ENCODE data around the gene GUK1. TPM values are rescaled to one million over a fixed set of nuclear protein-coding genes. Genes with fewer than 3 reads are reported as not detected.

Gene GUK1
- total RNA-seq, 2 donors from 2014 or later: 110 to 112 TPM

GRCh38 chr1:228105270-228105995, 34.6 kb upstream of the GUK1 start:
- DNase-seq: peak; percentile 30
- Mint-ChIP-seq H3K4me1 (peaks cover 8% of the 10 kb centered on the region), H3K36me3 (ENCODE audit: low read depth) (peaks cover 18% of the 10 kb centered on the region), H3K27ac (no peak overlapping the region), H3K9me3 (no peaks in the 10 kb centered on the region), H3K27me3 (ENCODE audit: insufficient read depth) (peaks cover 2% of the 10 kb centered on the region), H3K4me3 (no peak overlapping the region)
- no peak overlapping the region for H3K4me3 ChIP-seq (ENCODE audit: low read length)
- H3K9me3 ChIP-seq (ENCODE audit: control insufficient read depth, low read length): no peaks in the 10 kb centered on the region
- H3K36me3 ChIP-seq (ENCODE audit: control insufficient read depth, insufficient read depth, low read length): peaks cover 23% of the 10 kb centered on the region
- peaks cover 10% of the 10 kb centered on the region for H3K4me1 ChIP-seq (ENCODE audit: control insufficient read depth, insufficient read depth, low read length)
- 90 to 94% methylated on average over 9 of the region's 9 CpGs for WGBS, 2 experiments (ENCODE audit: insufficient coverage in 1 of 2, insufficient read length in 1 of 2)
- H3K9ac ChIP-seq (ENCODE audit: extremely low read depth, low read length, poor library complexity, severe bottlenecking): no peak overlapping the region
- no peak for TF ChIP-seq CTCF (conservative IDR thresholded peaks at IDR 0.05)
- H3K27me3 ChIP-seq (ENCODE audit: control insufficient read depth, insufficient read depth, low read length, poor library complexity, severe bottlenecking): no peaks in the 10 kb centered on the region
- H3K27ac ChIP-seq (ENCODE audit: low read depth, low read length): no peak overlapping the region

DNA sequence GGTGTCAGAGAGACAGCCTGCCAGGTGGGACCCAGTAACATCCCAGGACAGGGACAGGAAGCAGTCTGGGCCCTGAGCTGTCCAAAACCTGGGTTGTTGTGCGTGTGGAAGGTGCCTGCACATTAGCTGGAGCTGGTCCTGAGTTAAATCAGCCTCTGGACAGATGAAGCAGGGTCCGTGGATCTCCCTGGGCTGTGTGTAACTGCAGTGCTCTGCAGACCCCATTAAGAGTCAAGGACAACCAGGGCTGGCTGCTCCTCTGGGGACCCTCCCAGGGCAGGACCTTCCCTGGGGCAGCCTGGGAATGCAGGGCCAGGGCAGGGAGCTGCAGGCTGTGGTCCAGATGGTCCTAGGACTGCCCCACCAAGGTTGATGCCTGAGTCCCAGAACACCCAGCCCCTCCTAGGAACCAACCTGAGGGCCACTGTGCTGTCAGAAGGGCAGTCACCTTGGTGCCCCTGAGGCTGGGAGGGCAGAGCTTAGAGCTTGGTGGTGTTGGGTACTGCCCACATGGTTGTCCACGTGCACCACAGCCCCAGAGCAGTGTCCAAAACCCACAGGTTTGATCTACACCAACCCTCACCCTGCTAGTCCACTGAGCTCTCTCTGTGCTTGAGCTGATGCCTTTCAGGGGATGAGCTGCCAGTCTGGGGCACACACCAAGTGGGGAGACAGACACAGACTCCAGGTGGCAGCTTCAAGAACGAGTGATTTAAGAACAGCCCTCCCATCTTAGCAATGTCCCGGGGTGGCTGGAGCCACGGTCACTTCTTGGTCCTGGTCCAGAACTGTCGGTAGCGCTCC, 33.9 kb upstream of the GUK1 start:
- DNase-seq: peak; percentile 36
- Histone ChIP-seq H3K4me1 (ENCODE audit: control insufficient read depth, insufficient read depth, low read length) (peaks cover 10% of the 10 kb centered on the region), H3K9ac (ENCODE audit: extremely low read depth, low read length, poor library complexity, severe bottlenecking) (no peak overlapping the region), H3K27me3 (ENCODE audit: control insufficient read depth, insufficient read depth, low read length, poor library complexity, severe bottlenecking) (no peaks in the 10 kb centered on the region), H3K9me3 (ENCODE audit: control insufficient read depth, low read length) (no peaks in the 10 kb centered on the region), H3K36me3 (ENCODE audit: control insufficient read depth, insufficient read depth, low read length) (peaks cover 18% of the 10 kb centered on the region), H3K27ac (ENCODE audit: low read depth, low read length) (no peak overlapping the region), H3K4me3 (ENCODE audit: low read length) (no peak overlapping the region)
- Mint-ChIP-seq H3K9me3 (peaks cover 2% of the 10 kb centered on the region), H3K4me3 (no peak overlapping the region), H3K27ac (no peak overlapping the region), H3K27me3 (ENCODE audit: insufficient read depth) (peaks cover 4% of the 10 kb centered on the region), H3K36me3 (ENCODE audit: low read depth) (peaks cover 18% of the 10 kb centered on the region), H3K4me1 (peaks cover 12% of the 10 kb centered on the region)
- WGBS, 2 experiments (ENCODE audit: insufficient coverage in 1 of 2, insufficient read length in 1 of 2): 91 to 96% methylated on average over 7 to 8 of the region's 8 CpGs
- TF ChIP-seq CTCF (conservative IDR thresholded peaks at IDR 0.05): no peak

- Histone ChIP-seq H3K4me1 (ENCODE audit: control insufficient read depth, insufficient read depth, low read length) (peaks cover 7% of the 10 kb centered on the region), H3K9me3 (ENCODE audit: control insufficient read depth, low read length) (no peaks in the 10 kb centered on the region), H3K27me3 (ENCODE audit: control insufficient read depth, insufficient read depth, low read length, poor library complexity, severe bottlenecking) (no peaks in the 10 kb centered on the region), H3K36me3 (ENCODE audit: control insufficient read depth, insufficient read depth, low read length) (peaks cover 14% of the 10 kb centered on the region), H3K9ac (ENCODE audit: extremely low read depth, low read length, poor library complexity, severe bottlenecking) (no peak overlapping the region), H3K4me3 (ENCODE audit: low read length) (no peak overlapping the region), H3K27ac (ENCODE audit: low read depth, low read length) (no peak overlapping the region)
- TF ChIP-seq CTCF (conservative IDR thresholded peaks at IDR 0.05): no peak
- no peak overlapping the region for H3K27ac Mint-ChIP-seq
- peak overlapping the region; percentile 84 for H3K4me3 Mint-ChIP-seq
- WGBS, 2 experiments (ENCODE audit: insufficient coverage in 1 of 2, insufficient read length in 1 of 2): 93 to 96% methylated on average over 9 of the region's 9 CpGs
- peaks cover 13% of the 10 kb centered on the region for H3K36me3 Mint-ChIP-seq (ENCODE audit: low read depth)
- H3K27me3 Mint-ChIP-seq (ENCODE audit: insufficient read depth): peaks cover 4% of the 10 kb centered on the region
- peak; percentile 31 for DNase-seq
- H3K9me3 Mint-ChIP-seq: peaks cover 2% of the 10 kb centered on the region
- peaks cover 12% of the 10 kb centered on the region for H3K4me1 Mint-ChIP-seq
Measured at GRCh38 chr1:228106800-228107054, 33.4 kb upstream of the GUK1 start.

Measured in endodermal cell (in vitro differentiated cells).